Measurements from ENCODE around the gene ISYNA1.

DNA sequence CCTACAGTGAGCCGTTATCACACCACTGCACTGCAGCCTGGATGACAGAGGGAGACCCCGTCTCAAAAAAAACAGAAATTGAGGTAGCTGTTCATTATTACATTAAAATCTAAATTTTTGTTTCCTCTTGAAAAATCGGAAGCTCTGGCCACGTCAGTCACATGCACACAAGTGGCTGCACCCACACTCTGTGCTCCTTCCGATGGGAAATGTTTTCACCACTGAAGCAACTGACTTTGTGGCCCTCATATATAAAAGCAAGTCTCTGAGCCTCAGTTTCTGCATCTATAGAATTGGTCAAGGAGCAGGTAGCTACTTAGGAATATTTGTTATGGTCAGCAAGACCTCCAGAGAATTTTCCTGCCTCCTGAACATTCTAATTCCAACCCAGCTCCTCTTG is 45.0 kb downstream of the ISYNA1 start:
- TF ChIP-seq, protein P1, sequence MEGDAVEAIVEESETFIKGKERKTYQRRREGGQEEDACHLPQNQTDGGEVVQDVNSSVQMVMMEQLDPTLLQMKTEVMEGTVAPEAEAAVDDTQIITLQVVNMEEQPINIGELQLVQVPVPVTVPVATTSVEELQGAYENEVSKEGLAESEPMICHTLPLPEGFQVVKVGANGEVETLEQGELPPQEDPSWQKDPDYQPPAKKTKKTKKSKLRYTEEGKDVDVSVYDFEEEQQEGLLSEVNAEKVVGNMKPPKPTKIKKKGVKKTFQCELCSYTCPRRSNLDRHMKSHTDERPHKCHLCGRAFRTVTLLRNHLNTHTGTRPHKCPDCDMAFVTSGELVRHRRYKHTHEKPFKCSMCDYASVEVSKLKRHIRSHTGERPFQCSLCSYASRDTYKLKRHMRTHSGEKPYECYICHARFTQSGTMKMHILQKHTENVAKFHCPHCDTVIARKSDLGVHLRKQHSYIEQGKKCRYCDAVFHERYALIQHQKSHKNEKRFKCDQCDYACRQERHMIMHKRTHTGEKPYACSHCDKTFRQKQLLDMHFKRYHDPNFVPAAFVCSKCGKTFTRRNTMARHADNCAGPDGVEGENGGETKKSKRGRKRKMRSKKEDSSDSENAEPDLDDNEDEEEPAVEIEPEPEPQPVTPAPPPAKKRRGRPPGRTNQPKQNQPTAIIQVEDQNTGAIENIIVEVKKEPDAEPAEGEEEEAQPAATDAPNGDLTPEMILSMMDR (IDR thresholded peaks at IDR 0.05): no peak
- TF ChIP-seq EP300 (IDR thresholded peaks at IDR 0.05): no peak
- TF ChIP-seq POLR2A (IDR thresholded peaks at IDR 0.05; ENCODE audit: low read depth): no peak
- TF ChIP-seq POLR2AphosphoS5 (IDR thresholded peaks at IDR 0.05): no peak

Measured in esophagus muscularis mucosa (tissue), 4 donors.